Esophagus (tissue), 2 donors: ENCODE measurements around the gene TBC1D17. TPM values are rescaled to one million over a fixed set of nuclear protein-coding genes. Genes with fewer than 3 reads are reported as not detected.

Experiments used
- H3K27ac ChIP-seq, 2 donors: one replicate each; pipeline ENCODE4 v1.5.1; 2013; ENCODE audit warnings: low read depth in 2 of 2, mild to moderate bottlenecking in 2 of 2, inconsistent platforms in 1 of 2, low read length in 1 of 2, moderate library complexity in 1 of 2
- H3K27me3 ChIP-seq, 2 donors: one replicate each; pipeline ENCODE4 v1.6.1; 2013; ENCODE audit warnings: low read length in 2 of 2, control low read depth in 1 of 2, mild to moderate bottlenecking in 1 of 2; ENCODE audit not compliant: insufficient read depth in 2 of 2, control insufficient read depth in 1 of 2
- H3K36me3 ChIP-seq, 2 donors: one replicate each; pipeline ENCODE4 v1.6.1; 2013; ENCODE audit warnings: low read length in 1 of 2; ENCODE audit not compliant: control insufficient read depth in 2 of 2, insufficient read depth in 2 of 2
- H3K4me1 ChIP-seq, 2 donors: one replicate each; pipeline ENCODE4 v1.6.1; 2013; ENCODE audit warnings: low read length in 1 of 2; ENCODE audit not compliant: control insufficient read depth in 2 of 2, insufficient read depth in 2 of 2
- H3K4me3 ChIP-seq, 2 donors: one replicate each; pipeline ENCODE4 v1.5.1; 2013; ENCODE audit warnings: low read length in 2 of 2, mild to moderate bottlenecking in 2 of 2, low read depth in 1 of 2, moderate library complexity in 1 of 2
- H3K9me3 ChIP-seq, 2 donors: one replicate each; pipeline ENCODE4 v1.6.1; 2013; ENCODE audit warnings: mild to moderate bottlenecking in 2 of 2, low read depth in 1 of 2, low read length in 1 of 2, moderate library complexity in 1 of 2; ENCODE audit not compliant: control insufficient read depth in 2 of 2, insufficient read depth in 1 of 2
- WGBS, 2 donors: extraction: QIAGEN DNeasy Blood & Tissue Kit; methylation state at CpG; one replicate each; pipeline ENCODE4 v1.1.7; 2013; 5-methylcytosine and 5-hydroxymethylcytosine counted together
- polyA plus RNA-seq, 2 donors: library from polyadenylated mRNA; stranded (reverse); fragments of 200-250 nt; gene quantifications; one replicate each; pipeline ENCODE4 v1.2.3, GENCODE V29; 2013
- donor health status: healthy with polysubstance abuse.
- donor health status: Bipolar disorder and iron deficiency.

TBC1D17 gene
- polyA plus RNA-seq, 2 donors = 21.8 to 32.6 TPM

DNA sequence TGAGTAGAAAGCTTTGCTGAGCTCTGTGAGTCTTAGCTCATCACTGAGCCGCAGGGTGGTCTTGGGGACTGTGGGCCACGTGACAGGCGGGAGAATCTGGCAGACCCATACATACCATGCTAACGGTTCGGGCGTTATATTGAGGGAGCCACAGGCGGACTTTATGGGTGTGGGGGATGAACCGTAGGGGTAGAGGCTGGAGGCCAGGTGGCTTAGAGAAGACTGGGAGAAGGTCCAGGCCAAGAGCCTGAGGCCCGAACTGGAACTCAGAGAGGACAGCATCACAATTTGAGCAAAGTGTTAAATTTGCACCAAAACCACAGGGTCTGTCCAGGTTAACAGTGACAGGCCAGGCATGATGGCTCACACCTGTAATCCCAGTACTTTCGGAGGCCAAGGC, 36.2 kb downstream of the TBC1D17 start:
- WGBS, 2 donors = 89 to 92% methylated on average over 10 of the region's 10 CpGs
- H3K36me3 ChIP-seq = peaks cover 0 to 40% of the 10 kb centered on the region in 2 donors
- no peak overlapping the region for H3K27ac ChIP-seq
- no peaks in the 10 kb centered on the region for H3K27me3 ChIP-seq
- peaks cover 0 to 2% of the 10 kb centered on the region in 2 donors for H3K4me1 ChIP-seq
- no peaks in the 10 kb centered on the region for H3K9me3 ChIP-seq
- no peak overlapping the region for H3K4me3 ChIP-seq

DNA sequence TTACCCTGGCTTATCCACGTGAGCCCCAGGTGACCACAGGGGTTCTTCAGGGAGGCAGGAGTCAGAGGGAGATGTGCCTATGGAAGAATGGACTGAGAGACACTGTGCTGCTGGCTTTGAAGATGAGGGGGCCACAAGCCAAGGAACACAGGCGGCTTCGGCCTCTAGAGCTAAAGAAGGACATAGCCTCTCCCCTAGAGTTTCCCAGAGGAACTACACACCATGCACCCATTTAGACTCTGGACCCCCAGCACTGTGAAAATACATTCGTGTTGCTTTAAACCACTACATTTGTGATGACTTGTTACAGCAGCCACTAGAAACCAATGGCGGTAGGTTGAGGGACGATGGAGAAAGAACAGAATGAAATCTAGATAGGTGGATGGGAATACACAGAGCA, 37.8 kb downstream of the TBC1D17 start:
- H3K9me3 ChIP-seq = no peaks in the 10 kb centered on the region
- H3K36me3 ChIP-seq = peaks cover 0 to 33% of the 10 kb centered on the region in 2 donors
- H3K4me1 ChIP-seq = peaks cover 0 to 2% of the 10 kb centered on the region in 2 donors
- WGBS, 2 donors = 98% methylated on average over 6 of the region's 6 CpGs
- H3K27me3 ChIP-seq = no peaks in the 10 kb centered on the region
- no peak overlapping the region for H3K27ac ChIP-seq
- no peak overlapping the region for H3K4me3 ChIP-seq

DNA sequence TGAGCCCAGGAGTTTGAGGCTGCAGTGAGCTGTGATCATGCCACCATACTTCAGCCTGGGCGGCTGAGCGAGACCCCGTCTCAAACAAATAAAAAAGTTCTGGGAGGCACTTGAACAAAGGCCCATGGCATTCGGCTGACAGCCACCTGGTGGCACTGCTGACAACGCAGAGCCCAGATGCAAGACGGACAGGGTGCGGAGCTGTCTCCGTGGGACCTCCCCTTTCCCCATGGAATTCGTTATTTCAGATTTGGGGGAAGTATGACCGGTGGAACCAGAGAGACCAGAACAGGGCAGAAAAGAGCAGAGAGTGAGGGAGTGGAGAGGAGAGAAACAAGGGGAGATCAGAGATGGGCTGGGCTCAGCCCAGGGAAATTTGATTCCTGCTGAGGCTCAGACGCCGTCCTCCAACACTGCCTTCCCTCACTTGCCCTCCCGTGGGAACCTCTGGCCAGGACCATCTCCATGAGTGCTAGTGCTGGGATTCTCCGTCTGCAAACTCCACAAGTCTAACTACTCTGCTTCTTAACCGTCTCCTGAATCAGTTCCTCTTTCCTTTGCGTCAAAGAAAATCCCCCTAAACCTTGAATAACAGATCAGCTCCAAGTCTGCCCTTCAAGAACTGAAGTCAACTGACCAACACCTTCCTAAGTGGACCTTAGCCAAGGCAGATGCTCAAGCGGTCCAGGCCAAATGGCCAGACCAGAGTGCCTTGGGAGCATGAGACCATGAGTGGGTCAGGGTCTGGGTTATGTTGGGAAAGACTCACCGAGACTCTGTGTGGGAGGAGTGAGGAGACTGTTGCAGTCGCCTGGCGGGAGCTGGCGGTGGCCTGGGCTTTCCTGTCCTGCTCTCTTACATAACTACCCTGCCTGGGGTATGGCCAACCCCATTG, 39.6 kb downstream of the TBC1D17 start:
- Histone ChIP-seq H3K4me1 (peaks cover 0 to 2% of the 10 kb centered on the region in 2 donors), H3K36me3 (peaks cover 2 to 46% of the 10 kb centered on the region in 2 donors), H3K27ac (no peak overlapping the region), H3K4me3 (no peak overlapping the region), H3K9me3 (no peaks in the 10 kb centered on the region), H3K27me3 (no peaks in the 10 kb centered on the region)
- 84 to 89% methylated on average over 21 of the region's 21 CpGs for WGBS, 2 donors

DNA sequence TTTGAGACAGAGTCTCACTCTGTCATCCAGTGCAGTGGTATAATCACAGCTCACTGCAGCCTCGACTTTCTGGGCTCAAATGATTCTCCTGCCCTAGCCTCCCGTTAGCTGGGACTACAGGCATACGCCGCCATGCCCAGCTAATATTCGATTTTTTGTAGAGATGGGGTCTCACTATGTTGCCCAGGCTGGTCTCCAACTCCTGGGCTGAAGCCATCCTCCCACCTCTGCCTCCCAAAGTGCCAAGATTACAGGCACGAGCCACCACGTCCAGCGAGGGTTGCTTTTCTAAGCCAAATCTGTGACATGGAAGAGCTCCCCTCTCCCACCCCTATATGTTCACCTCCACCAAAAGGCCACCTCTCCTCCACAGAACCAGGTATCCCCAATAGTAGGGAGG, 40.6 kb downstream of the TBC1D17 start:
- Histone ChIP-seq H3K27ac (no peak overlapping the region), H3K4me1 (peaks cover 0 to 2% of the 10 kb centered on the region in 2 donors), H3K9me3 (no peaks in the 10 kb centered on the region), H3K36me3 (peaks cover 3 to 41% of the 10 kb centered on the region in 2 donors), H3K27me3 (no peaks in the 10 kb centered on the region), H3K4me3 (no peak overlapping the region)
- 95 to 97% methylated on average over 8 of the region's 8 CpGs for WGBS, 2 donors

DNA sequence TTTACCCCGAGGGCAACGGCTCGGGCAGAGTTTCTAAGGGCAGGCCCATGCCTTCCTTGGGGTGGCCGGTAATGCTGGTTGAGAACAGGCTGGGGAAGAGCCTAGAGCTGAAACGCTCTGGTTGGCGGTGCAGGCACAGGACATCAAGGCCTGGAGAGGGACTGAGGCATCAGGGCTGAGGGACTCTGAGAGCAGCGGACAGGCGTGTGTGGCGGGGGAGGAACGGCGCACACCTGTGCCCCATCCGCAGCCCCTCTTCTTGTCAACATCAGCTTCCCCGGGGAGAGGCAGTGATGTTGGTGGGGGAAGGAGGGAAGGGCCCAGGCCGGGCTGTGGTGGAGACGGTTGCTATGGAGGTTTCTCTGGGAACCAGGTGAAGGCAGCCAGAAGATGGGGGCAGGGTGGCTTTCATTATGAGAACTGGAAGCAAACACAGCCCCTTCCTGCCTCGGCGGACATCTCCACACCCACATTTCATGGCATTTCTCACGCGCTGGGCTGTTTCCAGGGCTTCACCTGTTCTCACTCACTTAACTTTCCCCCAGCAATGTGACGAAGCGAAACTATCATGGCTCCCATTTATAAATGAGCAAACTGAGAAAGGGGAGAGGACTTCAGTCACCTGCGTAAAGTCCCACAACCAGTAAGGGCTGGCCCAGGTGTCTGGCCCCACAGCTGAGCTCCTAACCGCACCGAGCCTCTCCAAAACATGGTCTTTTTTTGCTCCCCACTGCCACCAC, 43.3 kb downstream of the TBC1D17 start:
- no peak overlapping the region for H3K4me3 ChIP-seq
- peaks cover 7 to 42% of the 10 kb centered on the region in 2 donors for H3K36me3 ChIP-seq
- H3K9me3 ChIP-seq = no peaks in the 10 kb centered on the region
- no peak overlapping the region for H3K27ac ChIP-seq
- no peaks in the 10 kb centered on the region for H3K27me3 ChIP-seq
- 91% methylated on average over 24 of the region's 24 CpGs for WGBS, 2 donors
- H3K4me1 ChIP-seq = peaks cover 0 to 2% of the 10 kb centered on the region in 2 donors

DNA sequence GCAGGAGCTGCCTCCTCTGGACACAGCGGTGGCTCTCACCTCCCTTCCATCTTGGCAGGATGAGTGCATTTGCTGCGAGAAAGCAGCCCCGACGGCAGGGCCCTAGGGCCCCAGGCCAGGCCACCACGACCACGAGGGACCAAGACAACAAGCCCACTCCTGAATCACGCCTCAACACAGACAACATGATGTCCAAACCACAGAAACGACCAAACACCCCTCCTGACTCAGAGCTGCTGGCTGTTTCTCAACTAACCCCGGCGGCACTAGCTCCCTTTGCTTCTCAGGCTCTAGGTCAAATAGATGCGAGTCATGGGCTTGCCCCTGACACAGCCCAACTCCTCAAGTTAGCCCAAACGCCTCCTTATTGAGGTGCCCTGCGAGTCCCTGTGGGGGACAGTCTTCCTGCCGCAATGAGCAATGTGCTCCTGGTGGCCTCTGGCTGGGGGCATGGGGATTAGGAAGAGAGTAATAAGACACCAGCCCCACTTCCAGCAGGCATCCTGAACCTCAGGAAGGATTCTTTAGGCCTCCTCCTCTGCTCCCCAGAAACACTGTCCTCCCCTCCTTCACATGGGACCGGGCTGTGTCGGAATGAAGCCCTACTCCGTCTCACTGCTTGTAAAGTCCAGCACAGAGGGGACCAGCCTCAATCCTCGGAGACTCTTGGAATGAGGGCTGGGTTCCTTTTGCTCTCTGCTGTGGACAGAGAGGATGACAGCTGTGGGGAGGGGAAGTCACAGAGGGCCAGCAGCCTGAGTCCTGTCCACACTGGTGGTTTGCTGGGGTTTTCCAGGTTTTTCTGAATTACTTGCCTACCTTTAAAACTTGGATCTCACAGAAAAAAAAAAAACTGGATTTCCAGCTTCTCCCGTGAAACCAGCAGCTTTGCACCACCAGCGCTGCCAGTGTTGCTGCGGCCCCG, 44.6 kb downstream of the TBC1D17 start:
- H3K27me3 ChIP-seq = no peaks in the 10 kb centered on the region
- WGBS, 2 donors = 78 to 80% methylated on average over 22 of the region's 22 CpGs
- H3K36me3 ChIP-seq = peaks cover 7 to 39% of the 10 kb centered on the region in 2 donors
- no peak overlapping the region for H3K27ac ChIP-seq
- peaks cover 0 to 2% of the 10 kb centered on the region in 2 donors for H3K4me1 ChIP-seq
- H3K9me3 ChIP-seq = no peaks in the 10 kb centered on the region
- H3K4me3 ChIP-seq = no peak overlapping the region

DNA sequence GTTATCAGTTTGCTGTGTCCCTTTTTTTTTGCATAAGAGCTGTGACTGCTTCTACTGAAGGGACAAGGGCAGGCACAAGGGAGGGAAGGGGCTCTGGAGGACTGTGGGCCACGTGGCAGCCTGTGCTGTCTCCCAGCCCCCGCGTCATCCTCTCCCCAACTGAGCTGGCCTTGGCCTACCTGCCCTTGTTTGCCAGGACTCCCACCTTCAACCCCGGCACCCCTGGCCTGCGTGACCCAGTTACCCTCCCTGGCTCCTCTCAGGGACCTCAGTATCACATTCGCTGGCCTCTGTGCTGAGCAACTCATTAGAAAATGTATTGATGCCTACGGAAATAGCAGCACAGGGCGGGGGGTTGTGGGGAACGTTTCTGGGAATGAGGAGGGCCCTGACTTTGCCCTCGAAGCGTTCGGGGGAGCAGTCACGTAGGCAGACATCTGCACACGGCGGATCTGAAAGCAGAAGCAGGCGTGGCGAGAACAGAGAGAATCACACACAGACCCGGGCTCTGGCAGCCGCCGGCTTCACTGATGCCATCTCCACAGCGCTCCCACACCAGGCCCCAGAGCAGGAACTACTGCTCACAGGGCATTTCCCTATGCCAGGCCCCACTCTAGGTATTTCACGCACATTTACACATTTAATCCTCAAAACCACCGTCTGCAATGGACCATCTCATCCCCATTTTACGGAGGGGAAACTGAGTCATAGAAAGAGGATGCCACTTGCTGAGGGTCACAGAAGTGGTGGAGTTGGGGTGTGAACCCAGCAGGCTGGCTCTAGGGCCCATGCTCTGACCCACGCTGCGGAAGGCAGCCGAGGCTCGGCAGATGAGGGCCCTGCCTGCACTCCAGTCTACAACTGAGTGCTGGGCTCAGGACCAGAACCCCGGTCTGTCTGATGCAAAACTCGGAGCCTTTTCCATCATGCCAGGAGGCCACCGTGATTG, 45.8 kb downstream of the TBC1D17 start:
- Histone ChIP-seq H3K27me3 (no peaks in the 10 kb centered on the region), H3K4me3 (no peak overlapping the region), H3K36me3 (peaks cover 7 to 35% of the 10 kb centered on the region in 2 donors), H3K27ac (no peak overlapping the region), H3K4me1 (peaks cover 0 to 8% of the 10 kb centered on the region in 2 donors), H3K9me3 (no peaks in the 10 kb centered on the region)
- 87 to 88% methylated on average over 31 of the region's 31 CpGs for WGBS, 2 donors

DNA sequence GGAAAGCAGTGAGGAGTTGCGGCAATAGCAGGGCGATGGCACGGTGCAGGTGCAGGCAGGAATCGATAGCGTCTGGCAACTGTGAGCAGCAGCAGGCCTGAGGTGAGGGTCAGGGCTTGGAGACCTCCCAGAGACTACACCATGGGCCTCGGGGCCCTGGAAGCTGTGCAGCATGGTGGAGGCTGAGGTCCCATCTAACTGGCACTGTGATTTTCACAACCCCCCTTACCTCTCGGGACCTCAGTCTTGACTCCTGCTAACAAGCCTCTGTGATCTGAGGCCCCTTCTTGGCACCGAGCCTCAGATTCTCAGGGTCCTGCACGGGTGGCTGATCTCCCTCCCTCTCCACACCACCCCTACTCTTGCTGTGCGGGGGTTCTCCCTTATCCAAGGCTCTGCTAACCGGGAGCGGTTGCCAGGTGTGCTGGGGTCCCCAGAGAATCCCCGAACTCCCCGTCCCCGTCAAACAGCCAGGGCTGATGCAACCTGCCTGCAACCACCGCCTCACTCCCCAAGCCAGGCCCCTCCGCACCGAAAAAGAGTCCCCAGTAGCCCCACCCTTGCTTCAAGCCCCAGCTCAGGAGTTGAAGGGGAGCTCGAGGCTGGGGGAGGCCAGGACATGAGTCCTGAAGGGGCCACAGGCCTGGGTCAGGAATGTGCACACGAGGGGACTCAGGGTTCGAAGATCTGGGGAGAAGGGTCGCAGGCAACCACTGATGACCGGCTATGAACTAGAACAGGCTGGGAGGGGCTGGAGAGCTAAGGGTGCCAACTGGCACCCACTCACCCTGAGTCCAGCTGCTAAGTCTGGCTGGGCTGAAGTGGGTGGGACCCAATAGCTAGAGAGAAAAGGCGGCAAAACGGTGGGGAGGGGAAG, 46.7 kb downstream of the TBC1D17 start:
- H3K36me3 ChIP-seq = peaks cover 7 to 35% of the 10 kb centered on the region in 2 donors
- no peak overlapping the region for H3K27ac ChIP-seq

More for the DNA sequence above, 46.7 kb downstream of the TBC1D17 start:
- Histone ChIP-seq H3K4me1 (peaks cover 0 to 6% of the 10 kb centered on the region in 2 donors), H3K4me3 (no peak overlapping the region), H3K27me3 (no peaks in the 10 kb centered on the region), H3K9me3 (no peaks in the 10 kb centered on the region)
- WGBS, 2 donors = 79 to 81% methylated on average over 25 of the region's 25 CpGs
